Thyroid gland (tissue), 4 donors: Measurements from ENCODE around the gene WHRN.

Source experiments
- CTCF ChIP-seq, 6 experiments: fragments of 200-600 bp in 3 of 6; fragments of 450-650 bp in 3 of 6; sonication (generic) in 3 of 6; IDR thresholded peaks; one replicate each; pipeline ENCODE4 v1.5.1; 2016 to 2019; ENCODE audit warnings: antibody characterized with exemption in 6 of 6, mild to moderate bottlenecking in 2 of 6, inconsistent platforms in 1 of 6, moderate library complexity in 1 of 6
- POLR2A ChIP-seq, 2 donors: fragments of 450-650 bp; IDR thresholded peaks; one replicate each; pipeline ENCODE4 v1.6.1; 2017; ENCODE audit warnings: antibody characterized with exemption in 2 of 2, mild to moderate bottlenecking in 2 of 2, moderate library complexity in 1 of 2

- TF ChIP-seq CTCF (IDR thresholded peaks at IDR 0.05) (no peak), POLR2A (IDR thresholded peaks at IDR 0.05) (no peak)
Observed at GRCh38 chr9:114454652-114455051, 50.6 kb downstream of the WHRN start.
